ENCODE measurements around the gene G0S2.

- TF ChIP-seq CTCF (IDR thresholded peaks at IDR 0.05; ENCODE audit: insufficient read depth, low read length) (no peak), GABPA (IDR thresholded peaks at IDR 0.05; ENCODE audit: low read depth) (no peak), POLR2AphosphoS5 (IDR thresholded peaks at IDR 0.05; ENCODE audit: low read depth) (no peak)
Observed at GRCh38 chr1:209686322-209686721, 11.1 kb downstream of the G0S2 start.

Measured in HL-60 (cell line).